ENCODE results near the gene SH3TC1. TPM values are rescaled to one million over a fixed set of nuclear protein-coding genes. Genes with fewer than 3 reads are reported as not detected.

Gene SH3TC1
- total RNA-seq, 2 donors from 2014 or later = 12.2 to 22.2 TPM

DNA sequence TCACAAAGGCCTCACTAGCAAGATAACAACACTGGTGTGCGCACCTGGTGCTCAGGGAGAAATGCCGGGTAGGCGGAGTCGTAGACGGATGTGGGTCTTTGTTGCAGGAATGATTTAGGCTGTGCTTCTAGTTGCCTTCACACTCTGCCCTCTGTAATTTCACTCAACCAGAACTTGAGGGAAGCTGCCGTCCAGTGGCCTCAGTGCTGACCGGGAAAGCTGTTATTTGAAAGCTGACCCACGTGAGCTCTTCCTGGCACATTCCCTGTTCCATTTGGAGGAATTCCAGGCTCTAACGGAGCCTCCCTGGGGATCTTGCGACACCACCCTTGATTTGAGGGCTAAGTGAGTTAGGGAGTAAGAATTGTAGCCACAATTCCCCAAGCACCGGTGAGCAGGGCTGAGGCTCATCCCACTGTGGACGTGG, 15.9 kb downstream of the SH3TC1 start:
- no peaks in the 10 kb centered on the region for H3K9me3 Mint-ChIP-seq
- H3K27ac Mint-ChIP-seq = no peak overlapping the region
- no peak for ATAC-seq
- no peaks in the 10 kb centered on the region for H3K36me3 Mint-ChIP-seq
- no peak for DNase-seq (ENCODE audit: low spot score in 2 of 2)

DNA sequence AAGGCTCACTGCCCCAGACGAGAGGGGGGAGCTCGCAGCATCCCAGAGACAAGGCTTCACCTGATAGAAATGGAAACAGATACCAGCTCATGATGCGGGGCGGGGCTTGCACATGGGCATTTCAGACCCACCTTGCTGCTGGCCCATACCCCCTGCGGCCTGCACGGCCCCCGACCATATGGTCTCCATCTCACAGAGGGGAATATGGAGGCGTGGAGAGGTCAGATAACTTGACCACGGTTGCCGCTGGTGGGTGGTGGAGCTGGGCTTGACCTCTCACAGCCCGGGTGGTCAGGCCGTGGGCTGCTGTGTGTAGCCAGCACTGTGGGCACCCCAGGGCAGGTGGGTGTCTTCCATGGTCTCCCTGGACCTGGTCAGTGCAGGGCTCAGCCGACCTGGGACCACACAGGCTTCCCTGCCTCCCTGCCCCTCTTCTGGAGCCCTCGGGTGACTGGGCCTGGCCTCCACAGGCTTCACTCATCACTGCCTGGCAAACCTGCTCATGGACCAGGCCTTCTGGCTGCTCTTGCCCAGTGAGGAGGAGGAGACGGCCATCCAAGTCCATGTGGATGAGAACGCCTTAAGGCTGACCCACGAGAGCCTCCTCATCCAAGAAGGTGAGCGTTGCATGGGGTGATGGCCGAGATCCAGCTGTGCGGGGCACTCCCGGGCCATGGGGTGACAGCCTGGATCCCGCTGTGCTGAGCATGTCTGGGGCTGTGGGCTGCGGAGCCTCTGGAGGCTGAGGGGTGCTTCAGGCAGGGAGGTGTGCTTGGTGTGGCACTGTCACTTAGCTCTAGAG, 16.8 kb downstream of the SH3TC1 start:
- DNase-seq (ENCODE audit: low spot score in 2 of 2) (no peak), ATAC-seq (no peak)
- Mint-ChIP-seq H3K36me3 (no peaks in the 10 kb centered on the region), H3K9me3 (no peaks in the 10 kb centered on the region), H3K27ac (no peak overlapping the region)

DNA sequence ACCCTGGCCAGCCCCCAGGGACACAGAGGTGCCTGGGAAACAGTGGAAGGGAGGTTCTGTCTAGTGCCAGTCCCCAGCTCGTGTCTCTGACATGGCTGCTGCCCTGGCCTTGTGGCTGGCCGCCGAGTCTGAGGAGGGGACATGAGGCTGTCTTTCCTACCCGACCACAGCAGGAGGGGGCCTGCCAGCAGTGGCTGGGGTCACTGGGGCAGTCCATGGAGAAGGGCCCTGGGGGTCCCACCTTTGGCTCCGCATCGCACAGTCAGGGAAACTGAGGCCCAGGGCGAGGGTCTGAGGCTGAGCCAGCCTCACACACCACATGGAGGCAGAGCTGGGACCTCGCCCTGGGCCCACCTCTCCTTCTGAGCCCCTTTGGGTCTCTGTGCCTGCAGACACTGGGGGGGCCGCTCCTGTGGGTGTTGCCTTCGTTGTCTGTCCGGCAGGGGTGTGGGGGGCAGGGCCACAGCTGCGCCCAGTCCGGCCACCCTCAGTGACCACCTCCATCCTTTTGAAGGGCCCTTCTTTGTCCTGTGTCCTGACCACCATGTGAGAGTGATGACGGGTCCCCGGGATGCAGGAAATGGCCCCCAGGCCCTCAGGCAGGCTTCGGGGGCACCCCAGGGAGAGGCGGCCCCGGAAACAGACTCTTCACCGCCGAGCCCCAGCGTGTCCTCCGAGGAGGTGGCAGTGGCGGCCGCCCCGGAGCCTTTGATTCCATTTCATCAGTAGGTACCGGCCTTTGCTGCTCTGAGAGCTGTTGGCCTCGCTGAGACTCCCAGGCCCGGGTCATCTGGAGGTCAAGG, 17.6 kb downstream of the SH3TC1 start:
- Mint-ChIP-seq H3K9me3 (no peaks in the 10 kb centered on the region), H3K27ac (no peak overlapping the region), H3K36me3 (no peaks in the 10 kb centered on the region)
- DNase-seq (ENCODE audit: low spot score in 2 of 2) (no peak), ATAC-seq (no peak)

- Mint-ChIP-seq H3K36me3 (no peaks in the 10 kb centered on the region), H3K9me3 (no peaks in the 10 kb centered on the region)
These were observed 18.1 kb downstream of the SH3TC1 start for GRCh38 chr4:8217246-8217511.

DNA sequence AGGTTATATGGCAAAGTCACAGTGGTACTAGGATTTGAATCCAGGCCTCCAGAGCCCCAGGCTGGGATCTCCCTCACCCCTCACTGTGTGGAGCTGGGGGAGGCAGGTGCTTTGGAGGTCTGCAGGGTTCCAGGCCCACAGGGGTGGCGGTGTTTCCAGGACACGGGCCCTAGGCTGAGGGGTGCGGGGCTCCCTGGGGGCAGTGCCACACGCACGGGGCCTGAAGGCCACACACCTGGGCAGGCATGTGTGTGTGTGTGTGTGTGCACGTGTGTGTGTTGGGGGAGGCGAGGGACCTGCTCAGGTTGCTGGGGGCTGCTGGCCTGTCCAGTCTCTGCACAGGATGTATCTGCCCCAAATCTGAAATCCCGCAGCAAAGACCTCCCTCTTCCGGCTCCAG, 18.8 kb downstream of the SH3TC1 start:
- ATAC-seq (no peak), DNase-seq (ENCODE audit: low spot score in 2 of 2) (no peak)
- Mint-ChIP-seq H3K36me3 (peaks cover 0 to 4% of the 10 kb centered on the region in 2 donors), H3K27ac (no peak overlapping the region), H3K9me3 (no peaks in the 10 kb centered on the region)

More at GRCh38 chr4:8217246-8217511, 18.1 kb downstream of the SH3TC1 start:
- DNase-seq (ENCODE audit: low spot score in 2 of 2) = no peak
- no peak for ATAC-seq
- H3K27ac Mint-ChIP-seq = no peak overlapping the region

DNA sequence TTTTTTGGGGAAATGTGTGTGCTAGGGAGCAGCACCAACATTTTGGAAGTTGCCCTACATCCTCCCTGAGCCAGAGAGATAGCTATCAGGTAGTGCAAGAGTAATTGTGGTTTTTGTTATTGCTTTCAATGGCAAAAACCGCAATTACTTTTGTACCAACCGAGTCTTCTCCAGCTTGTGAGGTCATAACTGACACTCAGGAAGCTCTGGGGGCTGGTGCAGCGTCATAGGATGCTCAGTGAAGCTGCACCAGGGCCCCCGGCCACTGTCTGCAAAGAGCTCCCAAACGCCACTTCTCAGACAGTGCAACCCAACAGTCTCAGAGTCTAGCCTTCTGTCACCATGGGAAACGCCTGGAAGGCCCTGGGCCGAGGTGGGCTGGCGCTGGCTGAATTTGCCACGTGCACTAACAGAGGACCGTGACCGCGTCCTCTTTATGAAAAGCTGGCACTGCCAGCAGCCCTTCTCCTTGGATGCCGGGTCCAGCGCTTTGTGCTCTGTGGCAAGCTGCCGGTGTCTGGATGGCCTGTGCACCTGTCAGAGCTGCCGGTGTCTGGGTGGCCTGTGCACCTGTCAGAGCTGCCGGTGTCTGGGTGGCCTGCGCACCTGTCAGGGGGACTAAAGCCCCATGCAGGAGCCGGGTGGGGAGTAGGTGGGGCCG, 19.4 kb downstream of the SH3TC1 start:
- H3K27ac Mint-ChIP-seq = no peak overlapping the region
- ATAC-seq (no peak), DNase-seq (ENCODE audit: low spot score in 2 of 2) (no peak)
- H3K9me3 Mint-ChIP-seq = no peaks in the 10 kb centered on the region
- peaks cover 0 to 9% of the 10 kb centered on the region in 2 donors for H3K36me3 Mint-ChIP-seq

DNA sequence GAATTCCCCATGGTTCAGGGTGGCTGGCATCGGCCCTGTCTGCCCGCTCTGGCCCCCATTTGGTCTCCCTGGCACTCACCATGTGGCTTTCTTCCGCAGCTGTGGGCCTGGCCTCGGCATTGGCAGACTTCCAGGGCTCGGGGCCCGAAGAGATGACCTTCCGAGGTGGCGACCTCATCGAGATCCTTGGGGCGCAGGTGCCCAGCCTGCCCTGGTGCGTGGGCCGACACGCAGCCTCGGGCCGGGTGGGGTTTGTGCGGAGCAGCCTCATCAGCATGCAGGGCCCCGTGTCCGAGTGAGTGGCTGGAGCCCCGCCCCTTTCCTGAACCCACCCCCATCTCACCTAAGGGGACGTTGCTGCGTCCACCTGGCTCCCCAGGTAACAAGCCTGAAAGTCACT, 20.1 kb downstream of the SH3TC1 start:
- no peak for DNase-seq (ENCODE audit: low spot score in 2 of 2)
- no peak for ATAC-seq
- Mint-ChIP-seq H3K9me3 (no peaks in the 10 kb centered on the region), H3K27ac (no peak overlapping the region), H3K36me3 (peaks cover 0 to 16% of the 10 kb centered on the region in 2 donors)

- no peaks in the 10 kb centered on the region for H3K9me3 Mint-ChIP-seq
- ATAC-seq = no peak
- H3K36me3 Mint-ChIP-seq = peaks cover 0 to 16% of the 10 kb centered on the region in 2 donors
- no peak overlapping the region for H3K27ac Mint-ChIP-seq
- no peak for DNase-seq (ENCODE audit: low spot score in 2 of 2)
These were observed 21.8 kb downstream of the SH3TC1 start for GRCh38 chr4:8220661-8221450.

DNA sequence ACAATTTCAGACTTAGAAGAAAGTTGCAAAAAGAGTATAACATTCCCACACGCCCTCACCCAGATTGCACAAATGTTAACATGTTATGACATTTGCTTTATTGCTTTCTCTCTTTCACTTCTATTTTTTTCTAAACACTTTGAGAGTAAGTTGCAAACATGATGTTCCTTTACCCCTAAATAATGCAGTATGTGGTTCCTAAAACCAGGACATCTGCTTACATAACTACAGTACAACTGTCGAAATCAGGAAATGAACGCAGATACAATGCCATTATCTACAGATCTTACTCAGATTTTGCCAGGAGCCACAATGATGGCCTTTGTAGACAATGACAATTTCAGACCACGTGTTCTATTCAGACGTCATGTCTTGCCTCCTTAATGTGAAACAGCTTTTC, 22.4 kb downstream of the SH3TC1 start:
- Mint-ChIP-seq H3K36me3 (peaks cover 0 to 16% of the 10 kb centered on the region in 2 donors), H3K9me3 (no peaks in the 10 kb centered on the region), H3K27ac (no peak overlapping the region)
- peak; percentile 73 to 75 for ATAC-seq
- no peak for DNase-seq (ENCODE audit: low spot score in 2 of 2)

- H3K36me3 Mint-ChIP-seq = peaks cover 0 to 16% of the 10 kb centered on the region in 2 donors
- H3K27ac Mint-ChIP-seq = no peak overlapping the region
- no peaks in the 10 kb centered on the region for H3K9me3 Mint-ChIP-seq
- no peak for ATAC-seq
- no peak for DNase-seq (ENCODE audit: low spot score in 2 of 2)
These were observed 22.9 kb downstream of the SH3TC1 start for GRCh38 chr4:8221985-8222384.

- no peak overlapping the region for H3K27ac Mint-ChIP-seq
- no peaks in the 10 kb centered on the region for H3K9me3 Mint-ChIP-seq
- DNase-seq (ENCODE audit: low spot score in 2 of 2) (no peak), ATAC-seq (no peak)
- peaks cover 0 to 16% of the 10 kb centered on the region in 2 donors for H3K36me3 Mint-ChIP-seq
These were observed 23.7 kb downstream of the SH3TC1 start for GRCh38 chr4:8222609-8223388.

GRCh38 chr4:8224267-8224974, 25.3 kb downstream of the SH3TC1 start:
- DNase-seq (ENCODE audit: low spot score in 2 of 2) (no peak), ATAC-seq (no peak)
- Mint-ChIP-seq H3K36me3 (peaks cover 0 to 16% of the 10 kb centered on the region in 2 donors), H3K9me3 (no peaks in the 10 kb centered on the region), H3K27ac (peak overlapping the region in 1 of 2 donors; percentile 29)

DNA sequence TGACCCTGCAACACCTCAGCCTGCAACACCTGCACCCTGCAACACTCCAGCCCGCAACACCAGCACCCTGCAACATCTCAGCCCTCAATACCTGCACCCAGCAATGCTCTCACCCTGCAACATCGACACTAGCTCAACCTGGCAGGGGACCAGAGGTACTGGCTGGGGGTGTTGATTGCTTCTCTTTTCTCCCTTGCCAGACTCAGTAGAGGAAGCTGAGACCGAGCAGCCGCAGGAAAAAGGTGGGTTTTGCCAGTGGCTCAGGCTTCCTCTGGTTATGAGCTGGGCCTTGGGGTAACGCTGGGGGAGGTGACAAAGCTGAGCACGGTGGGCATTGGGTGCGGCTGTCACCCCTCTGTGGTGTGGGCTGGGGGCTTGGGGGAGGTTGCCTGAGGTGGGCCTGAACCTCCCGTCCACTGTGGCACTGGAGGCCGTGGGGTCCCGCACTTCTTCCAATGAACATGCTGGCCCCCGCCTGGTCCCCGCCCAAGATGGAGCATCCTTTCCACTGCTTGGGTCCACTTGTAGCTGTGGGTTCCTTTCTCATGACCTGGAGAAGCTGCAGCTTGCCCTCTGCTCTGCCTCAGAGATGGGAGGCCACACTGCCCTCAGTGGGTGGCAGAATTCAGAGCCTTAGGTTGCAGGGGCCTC, 26.0 kb downstream of the SH3TC1 start:
- H3K9me3 Mint-ChIP-seq = no peaks in the 10 kb centered on the region
- H3K36me3 Mint-ChIP-seq = peaks cover 0 to 16% of the 10 kb centered on the region in 2 donors
- DNase-seq (ENCODE audit: low spot score in 2 of 2) (no peak), ATAC-seq (no peak)
- peak overlapping the region in 1 of 2 donors; percentile 29 for H3K27ac Mint-ChIP-seq

- no peaks in the 10 kb centered on the region for H3K9me3 Mint-ChIP-seq
These were observed 26.8 kb downstream of the SH3TC1 start for GRCh38 chr4:8225706-8226443.

More at GRCh38 chr4:8225706-8226443, 26.8 kb downstream of the SH3TC1 start:
- Mint-ChIP-seq H3K36me3 (peaks cover 0 to 16% of the 10 kb centered on the region in 2 donors), H3K27ac (no peak overlapping the region)
- DNase-seq (ENCODE audit: low spot score in 2 of 2) = no peak
- no peak for ATAC-seq
